ENCODE measurements around the gene DNAJC22.
"Not testable (repeated sequence)": the region's sequence is repeated elsewhere in the genome, so short reads cannot be mapped to it uniquely, and the experiment has no call there.

DNAJC22 gene

DNA sequence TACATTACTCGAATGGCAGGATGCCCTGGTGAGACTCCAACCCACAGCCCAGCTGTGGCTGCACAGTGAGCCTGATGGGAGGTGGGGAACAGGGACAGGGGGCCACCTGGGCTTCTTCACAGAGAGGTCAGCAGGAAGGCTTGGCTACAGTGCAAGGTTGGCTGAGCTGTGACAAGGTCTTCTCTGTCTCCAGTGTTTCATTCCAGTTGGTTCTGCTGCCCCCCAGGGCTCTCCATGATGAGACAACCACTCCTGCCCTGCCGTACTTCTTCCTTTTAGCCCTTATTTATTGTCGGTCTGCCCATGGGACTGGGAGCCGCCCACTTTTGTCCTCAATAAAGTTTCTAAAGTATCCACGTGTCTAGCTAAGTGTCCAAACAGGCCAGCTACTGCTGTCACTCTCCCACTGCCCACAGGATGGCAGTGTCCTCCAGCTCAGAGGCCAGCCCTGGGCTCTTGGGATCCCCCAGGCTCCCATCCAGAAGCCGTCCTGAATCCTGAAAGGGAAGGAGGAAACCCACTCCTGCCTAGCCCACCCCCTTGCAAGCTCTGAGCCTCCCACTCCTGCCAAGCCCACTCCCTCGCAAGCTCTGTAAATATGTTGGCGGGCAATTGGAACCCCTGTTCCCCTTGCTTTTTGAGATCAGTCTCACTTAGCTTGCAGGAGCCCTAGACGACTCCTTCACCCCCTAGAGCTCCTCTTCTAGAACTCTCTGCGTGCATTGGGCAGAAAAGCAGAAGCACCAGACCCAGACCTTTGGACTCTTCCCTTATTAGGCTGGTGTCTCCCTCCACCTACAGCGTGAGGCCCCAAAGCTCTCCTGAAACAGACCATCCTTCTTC is 15.1 kb upstream of the DNAJC22 start:
- DNase-seq, result peak; percentile 67

DNA sequence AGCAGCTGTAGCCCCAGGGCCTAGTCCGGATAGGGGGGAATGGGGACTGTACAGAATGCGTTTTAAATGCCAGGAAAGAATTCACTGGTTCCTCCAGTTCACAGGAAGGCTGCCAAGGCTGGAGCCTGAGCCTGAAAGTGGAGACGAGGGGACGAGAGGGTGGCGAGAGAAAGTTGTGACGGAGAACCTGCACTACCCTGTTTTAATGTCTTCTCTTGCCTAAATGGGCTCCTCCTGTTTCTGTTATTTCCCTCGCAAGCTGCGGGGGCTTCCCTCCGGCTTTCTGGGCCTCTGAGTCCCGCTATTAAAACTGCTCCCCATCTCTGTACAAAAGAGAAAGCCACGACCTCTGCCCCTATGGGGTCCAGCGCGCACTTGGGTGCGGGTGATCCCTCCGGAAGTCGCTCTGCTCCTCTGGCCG is 14.2 kb upstream of the DNAJC22 start:
- no peak for DNase-seq

DNA sequence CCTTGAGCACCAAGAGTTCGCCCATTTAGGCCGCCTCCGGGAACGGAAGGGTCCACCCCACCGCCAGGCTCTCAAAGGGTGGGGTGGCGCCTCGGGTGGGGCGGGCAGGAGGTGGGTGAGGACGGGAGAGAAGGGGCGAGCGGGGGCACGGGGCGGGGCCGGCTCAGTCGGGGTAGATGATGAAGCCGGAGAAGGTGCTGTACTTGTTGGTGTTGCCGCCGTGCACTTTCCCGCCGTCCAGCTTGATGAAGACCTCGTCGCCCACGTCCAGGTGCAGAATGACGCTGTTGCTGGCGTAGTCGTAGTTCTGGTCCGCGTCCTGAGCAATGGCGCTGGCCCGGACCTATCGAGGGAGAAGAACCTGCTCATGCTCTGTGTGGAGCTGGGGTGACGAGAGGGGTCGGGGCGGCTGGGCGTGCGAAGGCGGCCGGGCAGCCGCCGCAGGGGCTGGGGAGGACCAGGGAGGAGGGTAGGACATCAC is 13.8 kb upstream of the DNAJC22 start:
- no peak for DNase-seq

GRCh38 chr12:49333778-49334177 is 12.9 kb upstream of the DNAJC22 start:
- not testable (repeated sequence) for DNase-seq

- DNase-seq, result no peak
Measured at GRCh38 chr12:49334226-49334625, 12.5 kb upstream of the DNAJC22 start.

DNA sequence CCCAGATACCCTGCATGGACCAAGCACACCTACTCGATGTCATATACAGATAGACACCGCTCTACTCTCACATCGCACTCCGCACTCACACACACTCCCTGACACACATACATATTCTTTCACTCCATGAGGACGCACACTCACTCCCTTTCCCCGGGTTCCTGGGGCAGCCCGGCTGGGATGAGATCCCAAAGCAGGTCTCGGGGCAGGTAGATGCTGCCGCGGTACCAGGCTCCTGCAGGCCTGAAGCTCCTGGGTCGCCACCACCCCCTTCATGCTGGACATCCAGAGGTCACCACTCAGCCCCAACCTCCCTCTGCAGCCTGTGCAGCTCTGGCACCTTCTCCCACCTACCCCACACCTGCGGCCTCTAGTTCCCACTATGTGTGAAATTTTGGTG is 12.0 kb upstream of the DNAJC22 start:
- no peak for DNase-seq

GRCh38 chr12:49335118-49335954 is 11.4 kb upstream of the DNAJC22 start:
- no peak for DNase-seq

GRCh38 chr12:49335955-49336644 is 10.6 kb upstream of the DNAJC22 start:
- DNase-seq, result no peak

DNA sequence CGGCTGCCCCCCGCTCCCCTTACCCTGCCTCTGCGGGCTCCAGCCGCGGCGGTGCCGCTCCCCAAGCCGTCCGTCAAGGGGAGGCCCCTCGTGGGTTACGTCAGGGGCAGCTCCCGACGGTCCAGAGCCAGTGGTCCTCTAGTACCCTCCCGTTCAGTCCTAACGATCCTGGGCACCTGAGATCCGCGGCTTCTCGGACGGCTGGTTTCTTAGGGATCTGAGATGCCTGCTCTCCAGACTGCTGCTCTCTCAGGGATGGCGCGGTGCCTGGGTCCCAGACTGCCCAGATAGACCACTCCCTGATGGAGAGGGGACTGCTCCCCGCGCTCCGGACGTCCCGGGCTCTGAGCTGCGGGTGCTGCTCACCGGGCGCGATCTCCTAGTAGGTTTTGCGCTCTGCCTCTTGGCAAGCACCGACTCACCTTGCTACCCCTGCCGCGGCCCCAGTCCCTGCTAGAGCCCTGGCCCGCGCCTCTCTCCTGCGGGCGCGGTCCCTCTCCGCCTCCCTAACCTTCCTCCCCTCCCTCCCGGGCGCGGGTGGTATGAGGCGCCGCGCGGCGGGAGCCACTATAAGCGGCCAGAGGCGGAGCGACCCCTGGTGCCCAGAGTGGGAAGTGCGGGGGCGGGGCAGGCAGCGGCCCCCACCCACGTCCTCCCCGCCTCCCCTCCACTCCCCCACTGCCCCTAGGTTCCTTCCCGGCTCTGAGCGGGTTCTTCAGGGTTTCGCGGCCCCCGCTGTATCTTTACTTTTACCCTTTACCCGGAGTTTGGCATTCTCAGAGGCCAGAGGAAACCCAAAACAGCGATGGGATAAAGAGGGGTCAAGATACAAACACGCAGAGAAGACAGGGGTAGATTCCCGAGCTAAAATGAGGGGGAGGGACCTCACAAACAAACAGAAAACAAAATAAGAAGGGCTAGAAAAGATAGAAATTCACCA is 9.8 kb upstream of the DNAJC22 start, which contains the start of gene C1QL4:
C1QL4 (minus strand) TSS at position 544 of the 940 bp plus-strand sequence. CDS start 711 bp downstream, outside the sequence.
- peak; percentile 60 for DNase-seq

DNA sequence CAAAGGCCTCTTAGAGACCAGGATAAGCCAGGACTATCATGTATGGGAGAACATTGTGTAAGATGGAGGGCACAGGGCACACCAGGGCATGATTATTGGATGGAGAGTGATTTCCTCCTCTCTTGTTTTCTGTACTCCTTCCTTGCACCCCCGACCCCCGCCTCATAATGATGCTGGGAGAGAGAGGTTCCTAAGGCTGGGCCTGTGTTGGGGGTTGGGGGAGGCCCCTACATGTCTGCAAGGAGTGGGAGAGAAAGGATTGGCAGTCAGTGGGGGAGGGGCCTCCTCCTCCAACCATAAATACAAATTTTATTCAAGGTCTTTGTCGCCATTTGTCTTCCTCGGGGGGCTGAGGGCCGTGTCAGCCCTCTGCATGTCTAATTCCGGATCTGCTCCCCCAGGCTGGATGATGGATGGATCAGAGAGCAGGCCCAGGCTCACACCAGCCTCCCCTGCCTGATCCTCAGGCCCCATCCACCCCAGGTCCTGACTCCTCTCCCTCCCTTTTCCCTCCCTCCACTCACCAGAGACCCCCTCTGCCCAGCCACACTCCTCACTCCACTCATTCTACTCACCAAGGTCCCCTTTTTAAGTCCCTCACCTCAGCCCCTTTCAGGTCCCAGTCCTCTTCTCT is 7.7 kb upstream of the DNAJC22 start:
- no peak for DNase-seq

DNA sequence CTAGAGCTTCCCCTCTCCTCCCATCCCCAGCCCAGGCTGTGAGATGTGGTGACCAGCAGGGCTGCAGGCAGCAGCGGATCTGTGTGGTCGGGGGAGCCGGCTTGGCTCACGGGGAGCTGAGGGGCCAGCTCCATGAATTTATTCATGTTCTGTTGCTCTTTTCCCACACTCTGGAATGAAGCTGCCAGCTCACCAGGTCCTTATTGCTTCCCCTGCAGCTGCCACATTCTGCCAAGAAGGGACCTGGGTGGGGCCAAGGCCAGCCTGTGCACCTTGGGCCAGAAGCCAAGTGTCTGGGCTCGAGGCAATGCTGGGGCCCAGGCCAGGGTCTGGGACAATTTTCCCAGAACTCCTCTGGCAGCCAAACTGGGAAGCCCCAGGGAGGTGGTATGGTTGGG is 7.2 kb upstream of the DNAJC22 start:
- no peak for DNase-seq

DNA sequence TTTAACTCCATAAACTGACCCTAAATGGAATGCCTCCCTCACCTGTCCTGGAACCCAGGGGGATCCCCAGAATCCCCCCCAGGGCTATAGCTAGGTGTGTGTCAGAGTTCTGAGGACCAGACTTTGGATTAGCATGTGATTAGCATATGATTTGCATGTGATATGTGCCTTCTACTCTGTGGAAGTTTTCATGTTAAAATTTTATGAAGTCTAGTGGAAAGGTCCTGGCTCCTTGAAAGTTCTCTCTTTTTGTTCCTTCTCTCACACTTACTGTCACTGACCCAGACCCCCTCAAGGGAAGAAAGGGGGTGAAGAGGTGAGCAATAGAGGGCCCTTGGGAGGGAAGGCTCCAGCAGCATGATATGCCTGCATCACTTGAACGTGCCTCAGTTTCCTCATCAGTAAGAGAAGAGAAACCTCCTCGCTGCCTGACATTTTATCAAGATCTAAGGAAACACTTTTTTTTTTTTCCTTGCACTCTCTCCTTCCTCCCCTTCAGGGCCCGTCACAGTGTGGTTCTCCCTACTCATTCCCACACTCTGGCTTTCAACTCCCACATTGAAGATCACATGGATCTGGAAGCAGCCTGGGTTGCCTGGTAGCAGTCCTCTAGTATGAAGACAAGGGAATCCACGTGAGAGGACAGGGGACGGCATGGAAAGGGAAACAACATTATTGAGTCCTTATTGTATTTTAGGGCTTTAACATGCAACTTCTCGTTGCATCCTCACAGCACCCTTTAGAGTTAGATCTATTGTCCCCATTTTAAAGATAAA is 6.4 kb upstream of the DNAJC22 start:
- DNase-seq, result no peak

DNA sequence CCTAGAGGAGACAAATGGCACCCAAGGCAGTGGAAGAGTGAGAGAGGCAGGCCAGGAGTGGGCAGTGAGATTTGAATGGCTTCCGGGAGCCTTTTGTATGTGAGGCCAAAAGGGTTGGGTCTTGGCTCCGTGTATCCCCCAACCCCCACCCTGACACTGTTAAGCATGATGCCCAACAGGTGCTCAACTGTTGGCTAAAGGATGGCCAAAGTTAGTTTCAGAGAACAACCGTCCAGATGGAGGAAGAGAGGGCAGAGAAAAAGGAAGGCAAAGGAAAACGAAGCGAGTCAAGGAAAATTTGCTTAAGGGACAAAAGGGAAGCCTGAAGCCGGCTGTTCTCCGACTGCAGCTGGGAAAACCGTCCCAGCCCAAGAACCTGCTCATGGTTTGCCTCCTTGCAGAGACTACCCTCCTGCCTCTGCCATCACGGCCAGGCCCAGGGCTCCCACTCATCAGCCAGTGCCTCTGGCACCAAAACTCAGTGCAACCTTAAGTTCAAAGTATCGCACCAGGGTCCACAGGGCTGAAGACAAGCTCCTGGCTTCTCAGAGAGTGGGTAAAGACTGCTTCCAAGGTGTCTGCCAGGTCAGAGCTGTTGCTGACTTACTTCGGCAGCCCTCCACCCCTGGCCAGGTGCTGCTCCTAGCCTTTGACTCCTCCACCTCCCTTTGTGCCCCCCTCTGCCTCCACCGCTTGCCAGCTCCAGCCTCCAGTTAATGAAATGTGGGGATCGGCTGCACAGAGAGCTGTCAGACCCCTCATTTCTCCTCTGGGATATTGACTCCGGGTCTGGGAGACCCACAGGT is 5.5 kb upstream of the DNAJC22 start:
- DNase-seq, result no peak

- no peak for DNase-seq
Measured at GRCh38 chr12:49341777-49342065, 5.0 kb upstream of the DNAJC22 start.

DNA sequence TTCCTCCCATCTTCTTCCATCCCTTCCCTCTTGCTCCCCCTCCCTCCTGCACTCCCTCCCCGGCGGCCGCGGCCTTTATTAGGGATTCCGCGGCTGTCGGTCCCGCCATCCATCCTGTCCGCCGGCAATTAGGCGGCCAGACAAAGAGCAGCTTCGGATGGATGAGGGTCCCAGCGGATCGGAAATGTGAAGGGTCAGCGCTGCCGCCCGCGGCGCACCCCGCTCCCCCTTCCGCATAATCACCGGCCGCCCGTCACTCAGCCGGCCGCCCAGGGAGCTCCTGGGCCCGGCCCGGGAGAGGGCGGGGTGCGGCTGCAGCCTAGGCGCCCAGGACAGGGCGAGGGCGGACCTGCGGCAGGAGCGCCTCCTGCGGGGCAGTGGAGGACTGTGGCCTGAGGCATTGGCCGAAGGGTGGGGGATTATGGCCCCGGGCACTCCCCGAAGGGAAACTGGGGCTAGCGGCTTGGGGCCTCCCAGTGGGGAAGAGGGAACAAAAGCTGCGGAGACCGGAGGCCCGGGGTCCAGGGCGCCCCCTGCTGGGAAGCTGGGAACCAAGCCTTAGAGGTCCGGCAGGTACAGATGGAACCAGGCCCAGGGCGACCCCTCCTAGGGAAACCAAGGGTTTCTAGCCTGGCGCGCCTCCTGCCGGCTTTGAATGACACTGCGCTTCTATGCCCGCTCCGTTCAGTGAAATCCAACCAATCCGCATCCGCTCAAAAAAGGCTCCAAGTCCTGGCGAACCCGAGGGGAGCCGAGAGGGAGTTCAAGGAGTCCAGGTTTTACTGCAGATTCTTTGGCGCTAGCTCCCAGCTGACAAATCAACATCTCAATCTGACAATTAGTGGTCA is 4.4 kb upstream of the DNAJC22 start:
- DNase-seq, result peak; percentile 70

GRCh38 chr12:49342914-49343731 is 3.6 kb upstream of the DNAJC22 start:
- no peak for DNase-seq

DNA sequence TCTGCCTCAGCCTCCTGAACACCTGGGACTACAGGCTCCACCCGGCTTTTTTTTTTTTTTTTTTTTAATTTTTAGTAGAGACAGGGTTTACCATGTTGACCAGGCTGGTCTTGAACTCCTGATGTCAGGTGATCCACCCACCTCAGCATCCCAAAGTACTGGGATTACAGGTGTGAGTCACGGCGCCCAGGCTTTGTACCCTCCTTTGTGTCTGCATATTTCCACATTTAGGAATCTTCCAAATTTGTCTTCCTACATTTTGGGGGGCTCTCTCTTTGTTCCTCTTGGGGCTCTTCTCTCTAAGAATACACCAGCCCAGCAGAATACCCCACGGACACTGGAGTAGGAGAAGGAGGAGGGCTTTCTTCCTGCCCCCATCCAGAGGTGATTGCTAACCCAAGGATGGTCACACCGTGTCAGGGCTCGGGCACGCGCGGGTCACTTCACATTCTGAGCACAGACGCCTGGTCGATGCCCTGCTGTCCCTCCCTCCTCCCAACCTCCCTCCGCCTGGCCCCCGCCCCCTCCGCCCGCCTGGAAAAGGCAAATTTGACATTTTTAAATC is 2.1 kb upstream of the DNAJC22 start:
- no peak for DNase-seq

Measured in inflammatory macrophage treated with lipopolysaccharide for 4 hours (primary cell).